Esophagus muscularis mucosa (tissue), 4 donors: ENCODE data around the gene CSPG4. TPM values are rescaled to one million over a fixed set of nuclear protein-coding genes. Genes with fewer than 3 reads are reported as not detected.
"Not testable (repeated sequence)": the region's sequence is repeated elsewhere in the genome, so short reads cannot be mapped to it uniquely, and the experiment has no call there.

Experiments used
- DNase-seq: peaks from one replicate; pipeline ENCODE4 v3.0.0-alpha.2; 2017; ENCODE audit errors: extremely low spot score
- H3K27ac ChIP-seq, 4 donors: fragments of 200-600 bp; sonication (generic); replicated peaks in 1 of 4; 1 replicate in 3 of 4; 2 replicates in 1 of 4; pipeline ENCODE4 v1.5.1; 2016 to 2019; ENCODE audit warnings: mild to moderate bottlenecking in 1 of 4
- H3K27me3 ChIP-seq, 4 donors: fragments of 200-600 bp; sonication (generic); one replicate each; pipeline versions ENCODE4 v1.5.1 to v1.6.0; 2016 to 2019
- H3K36me3 ChIP-seq, 4 donors: fragments of 200-600 bp; sonication (generic); one replicate each; pipeline ENCODE4 v1.5.1; 2016 to 2019
- H3K4me1 ChIP-seq, 4 donors: fragments of 200-600 bp; sonication (generic); one replicate each; pipeline ENCODE4 v1.5.1; 2016 to 2019
- H3K4me3 ChIP-seq, 4 donors: fragments of 200-600 bp; sonication (generic); 1 replicate in 2 of 4; 2 replicates in 2 of 4; pipeline ENCODE4 v1.5.1; 2016 to 2019; ENCODE audit warnings: mild to moderate bottlenecking in 4 of 4, moderate library complexity in 1 of 4
- H3K9me3 ChIP-seq, 4 donors: fragments of 200-600 bp; sonication (generic); 1 replicate in 3 of 4; 2 replicates in 1 of 4; pipeline ENCODE4 v1.5.1; 2016 to 2019
- CTCF ChIP-seq, 3 experiments: fragments of 200-600 bp in 2 of 3; fragments of 450-650 bp in 1 of 3; sonication (generic) in 2 of 3; IDR thresholded peaks; one replicate each; pipeline ENCODE4 v1.5.1; 2017 to 2019; ENCODE audit warnings: antibody characterized with exemption in 3 of 3, mild to moderate bottlenecking in 2 of 3, moderate library complexity in 1 of 3
- EP300 ChIP-seq: sonication (generic); formaldehyde crosslinking; IDR thresholded peaks from one replicate; pipeline ENCODE4 v1.6.1; 2017; ENCODE audit warnings: antibody characterized with exemption
- POLR2A ChIP-seq: fragments of 450-650 bp; IDR thresholded peaks from one replicate; pipeline ENCODE4 v1.6.1; 2017; ENCODE audit warnings: antibody characterized with exemption, moderate library complexity, mild to moderate bottlenecking, low read depth
- POLR2AphosphoS5 ChIP-seq, 2 donors: sonication (generic); formaldehyde crosslinking; IDR thresholded peaks; one replicate each; pipeline ENCODE4 v1.6.1; 2017; ENCODE audit warnings: antibody characterized with exemption in 2 of 2
- WGBS: methylation state at CpG from one replicate; pipeline ENCODE4 v1.1.5; 2018; 5-methylcytosine and 5-hydroxymethylcytosine counted together
- intact Hi-C: fragments of 100-400 bp; cut with DNase I; formaldehyde crosslinking; loops from one replicate; pipeline ENCODE4 v1.15.1; 2023
- total RNA-seq, 4 donors: library from RNA; depleted of rRNA; stranded (reverse); fragments of >200 nt; gene quantifications; one replicate each; pipeline versions ENCODE4 v1.1.0 to v1.2.1, GENCODE V29; 2016

The CSPG4 gene
- total RNA-seq, 4 donors from 2014 or later: 133 to 386 (median 182) TPM

GRCh38 chr15:75709458-75709857 lies 3.2 kb downstream of the CSPG4 start:
- TF ChIP-seq POLR2AphosphoS5 (IDR thresholded peaks at IDR 0.05) (peak; percentile 80 to 97), EP300 (peak; percentile 84)
- 0% methylated on average over 1 of the region's 15 CpGs for WGBS
- intact Hi-C loops, H3K9me3 ChIP-seq, H3K27me3 ChIP-seq, H3K36me3 ChIP-seq: not testable (repeated sequence)
- DNase-seq: peak; percentile 95
- Histone ChIP-seq H3K4me3 (peak overlapping the region; percentile 43 to 82 (median 48)), H3K4me1 (peaks cover 37 to 78% (median 73%) of the 10 kb centered on the region in 4 donors), H3K27ac (peak overlapping the region; percentile 84 to 98 (median 96))

- Histone ChIP-seq H3K4me1 (peaks cover 38 to 75% (median 73%) of the 10 kb centered on the region in 4 donors), H3K27ac (peak overlapping the region; percentile 86 to 94 (median 87)), H3K4me3 (no peak overlapping the region), H3K9me3 (no peaks in the 10 kb centered on the region), H3K36me3 (peaks cover 0 to 5% (median 0%) of the 10 kb centered on the region in 4 donors), H3K27me3 (no peaks in the 10 kb centered on the region)
- intact Hi-C loops: no loop called here
- 25% methylated on average over 2 of the region's 2 CpGs for WGBS
- TF ChIP-seq POLR2AphosphoS5 (IDR thresholded peaks at IDR 0.05) (no peak), POLR2A (no peak), CTCF (IDR thresholded peaks at IDR 0.05) (no peak), EP300 (no peak)
- no peak for DNase-seq
Measured at GRCh38 chr15:75706682-75706954, 6.0 kb downstream of the CSPG4 start.

- Histone ChIP-seq H3K9me3 (no peaks in the 10 kb centered on the region), H3K4me3 (no peak overlapping the region), H3K27me3 (no peaks in the 10 kb centered on the region), H3K27ac (peak overlapping the region; percentile 86 to 94 (median 87)), H3K4me1 (peaks cover 41 to 80% (median 77%) of the 10 kb centered on the region in 4 donors), H3K36me3 (peaks cover 0 to 5% (median 0%) of the 10 kb centered on the region in 4 donors)
- intact Hi-C loops: no loop called here
- DNase-seq: no peak
- WGBS: 72% methylated on average over 9 of the region's 14 CpGs
- TF ChIP-seq CTCF (IDR thresholded peaks at IDR 0.05) (no peak), POLR2A (no peak), EP300 (no peak), POLR2AphosphoS5 (IDR thresholded peaks at IDR 0.05) (no peak)
Measured at GRCh38 chr15:75705854-75706681, 6.6 kb downstream of the CSPG4 start.

- H3K4me3 ChIP-seq, H3K27me3 ChIP-seq, DNase-seq, H3K36me3 ChIP-seq, intact Hi-C loops, H3K9me3 ChIP-seq: not testable (repeated sequence)
- H3K27ac ChIP-seq: peak overlapping the region; percentile 86 to 94 (median 87)
- WGBS: 69% methylated on average over 5 of the region's 5 CpGs
- H3K4me1 ChIP-seq: peaks cover 48 to 85% (median 82%) of the 10 kb centered on the region in 4 donors
Measured at GRCh38 chr15:75705375-75705774, 7.3 kb downstream of the CSPG4 start.

- 79% methylated on average over 7 of the region's 9 CpGs for WGBS
- H3K27ac ChIP-seq: peak overlapping the region; percentile 86 to 94 (median 87)
- TF ChIP-seq EP300 (no peak), CTCF (IDR thresholded peaks at IDR 0.05) (no peak), POLR2AphosphoS5 (IDR thresholded peaks at IDR 0.05) (no peak), POLR2A (no peak)
Measured at GRCh38 chr15:75704618-75705017, 8.0 kb downstream of the CSPG4 start.

More at GRCh38 chr15:75704618-75705017, 8.0 kb downstream of the CSPG4 start:
- DNase-seq: no peak
- H3K4me1 ChIP-seq: peaks cover 54 to 87% (median 85%) of the 10 kb centered on the region in 4 donors
- no peaks in the 10 kb centered on the region for H3K27me3 ChIP-seq
- no peak overlapping the region for H3K4me3 ChIP-seq
- H3K36me3 ChIP-seq: peaks cover 0 to 5% (median 0%) of the 10 kb centered on the region in 4 donors
- intact Hi-C loops: no loop called here
- H3K9me3 ChIP-seq: no peaks in the 10 kb centered on the region
